ENCODE measurements around the gene VGF. TPM values are rescaled to one million over a fixed set of nuclear protein-coding genes. Genes with fewer than 3 reads are reported as not detected.
"Not testable (repeated sequence)": the region's sequence is repeated elsewhere in the genome, so short reads cannot be mapped to it uniquely, and the experiment has no call there.

The VGF gene
- total RNA-seq, 1 donor from 2014 or later, result 8.7 TPM

DNA sequence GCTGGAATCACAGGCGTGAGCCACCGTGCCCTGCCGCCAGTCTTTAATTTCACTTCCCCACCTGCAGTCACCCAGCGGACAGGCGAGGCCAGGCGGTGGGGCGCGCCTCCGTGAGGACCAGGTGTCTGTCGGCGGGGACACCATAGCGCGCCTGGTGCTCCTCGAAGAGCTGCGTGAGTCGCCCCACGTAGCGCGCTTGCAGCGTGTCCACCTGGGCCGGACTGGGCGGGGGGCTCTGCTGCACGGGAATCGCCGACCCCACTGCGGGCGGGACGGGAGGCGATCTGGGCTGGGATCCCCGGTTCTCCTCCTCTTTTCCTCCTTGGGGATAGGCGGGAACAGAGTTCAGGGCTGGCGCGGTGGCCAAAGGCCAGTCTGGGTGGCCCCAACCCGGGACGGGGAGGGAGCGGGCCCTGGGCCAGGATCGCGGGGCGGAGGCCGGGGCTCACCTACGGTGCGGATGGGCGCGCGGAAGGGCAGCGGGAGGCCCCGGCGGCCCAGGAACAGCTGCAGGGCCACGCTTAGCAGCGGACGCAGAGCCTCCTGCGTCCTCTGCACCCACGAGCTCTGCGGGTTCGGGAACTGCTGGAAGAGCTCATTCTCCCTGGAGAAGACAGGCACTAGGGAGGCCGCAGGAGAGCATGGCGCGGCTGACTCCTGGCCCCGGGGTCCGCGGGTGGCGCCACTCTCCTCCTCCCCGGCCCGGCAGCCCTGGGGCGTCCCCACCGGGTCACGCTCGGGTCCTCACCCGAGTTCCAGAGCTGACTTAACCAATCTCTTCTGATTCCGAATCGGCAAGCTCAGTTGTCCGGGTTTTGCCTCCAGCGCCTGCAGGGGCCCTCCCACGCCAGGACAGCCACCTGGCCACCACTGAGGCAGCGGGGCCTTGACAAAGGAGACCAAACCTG is 36.6 kb upstream of the VGF start:
- H3K4me3 Mint-ChIP-seq, result no peak overlapping the region

DNA sequence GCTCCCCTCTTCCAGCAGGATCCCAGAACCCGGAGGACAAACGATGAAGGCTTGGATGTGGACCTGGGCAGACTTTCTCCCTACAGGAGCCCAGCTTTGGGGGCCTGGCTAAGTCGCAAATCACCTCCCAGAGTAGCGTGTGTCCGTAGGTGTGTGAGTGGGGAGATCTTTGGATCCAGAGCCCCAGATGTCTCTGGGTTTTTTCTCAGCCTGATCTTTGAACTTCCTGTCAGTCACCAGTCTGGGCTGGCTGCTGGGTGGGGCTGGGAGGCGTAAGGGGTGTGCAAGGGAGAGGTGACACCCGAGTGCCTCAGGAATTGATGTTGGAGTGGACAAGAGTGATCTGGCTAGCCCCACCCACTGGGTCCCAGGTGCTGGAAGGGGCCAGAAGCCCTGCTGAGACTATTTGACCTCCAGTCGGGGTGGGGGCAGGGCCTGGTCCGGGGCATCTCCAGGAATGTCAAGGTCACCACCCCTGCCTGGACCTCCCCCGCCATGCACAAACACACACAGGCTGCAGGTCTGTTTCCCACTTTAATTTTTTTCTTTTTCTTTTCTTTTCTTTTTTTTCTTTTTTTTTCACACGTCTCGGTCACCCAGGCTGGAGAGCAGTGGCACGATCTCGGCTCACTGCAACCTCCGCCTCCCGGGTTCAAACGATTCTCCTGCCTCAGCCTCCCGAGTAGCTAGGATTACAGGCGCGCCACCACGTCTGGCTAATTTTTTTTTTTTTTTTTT is 35.7 kb upstream of the VGF start, which contains the start of gene MOGAT3:
MOGAT3 (minus strand) TSS at position 175 of the 738 bp plus-strand sequence. CDS start 182 bp downstream, outside the sequence.
- TF ChIP-seq, protein P1, sequence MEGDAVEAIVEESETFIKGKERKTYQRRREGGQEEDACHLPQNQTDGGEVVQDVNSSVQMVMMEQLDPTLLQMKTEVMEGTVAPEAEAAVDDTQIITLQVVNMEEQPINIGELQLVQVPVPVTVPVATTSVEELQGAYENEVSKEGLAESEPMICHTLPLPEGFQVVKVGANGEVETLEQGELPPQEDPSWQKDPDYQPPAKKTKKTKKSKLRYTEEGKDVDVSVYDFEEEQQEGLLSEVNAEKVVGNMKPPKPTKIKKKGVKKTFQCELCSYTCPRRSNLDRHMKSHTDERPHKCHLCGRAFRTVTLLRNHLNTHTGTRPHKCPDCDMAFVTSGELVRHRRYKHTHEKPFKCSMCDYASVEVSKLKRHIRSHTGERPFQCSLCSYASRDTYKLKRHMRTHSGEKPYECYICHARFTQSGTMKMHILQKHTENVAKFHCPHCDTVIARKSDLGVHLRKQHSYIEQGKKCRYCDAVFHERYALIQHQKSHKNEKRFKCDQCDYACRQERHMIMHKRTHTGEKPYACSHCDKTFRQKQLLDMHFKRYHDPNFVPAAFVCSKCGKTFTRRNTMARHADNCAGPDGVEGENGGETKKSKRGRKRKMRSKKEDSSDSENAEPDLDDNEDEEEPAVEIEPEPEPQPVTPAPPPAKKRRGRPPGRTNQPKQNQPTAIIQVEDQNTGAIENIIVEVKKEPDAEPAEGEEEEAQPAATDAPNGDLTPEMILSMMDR (conservative IDR thresholded peaks at IDR 0.05), result no peak
- H3K9me3 Mint-ChIP-seq, result no peaks in the 10 kb centered on the region
- no peak for DNase-seq (ENCODE audit: low read depth, low spot score)
- no peaks in the 10 kb centered on the region for H3K36me3 Mint-ChIP-seq (ENCODE audit: low read depth)
- no peak within 1 kb of the TSS for H3K27ac Mint-ChIP-seq (ENCODE audit: unreplicated experiment)
- H3K4me1 Mint-ChIP-seq, result peaks cover 8% of the 10 kb centered on the region
- H3K27me3 Mint-ChIP-seq (ENCODE audit: low read depth), result peaks cover 49% of the 10 kb centered on the region
- H3K4me3 Mint-ChIP-seq, result no peak within 1 kb of the TSS

More for the DNA sequence above, 36.6 kb upstream of the VGF start:
- Mint-ChIP-seq H3K27ac (ENCODE audit: unreplicated experiment) (no peak overlapping the region), H3K27me3 (ENCODE audit: low read depth) (peaks cover 49% of the 10 kb centered on the region), H3K4me1 (peaks cover 8% of the 10 kb centered on the region), H3K36me3 (ENCODE audit: low read depth) (no peaks in the 10 kb centered on the region), H3K9me3 (no peaks in the 10 kb centered on the region)
- TF ChIP-seq, protein P1 (conservative IDR thresholded peaks at IDR 0.05), result no peak
- no peak for DNase-seq (ENCODE audit: low read depth, low spot score)

- DNase-seq (ENCODE audit: low read depth, low spot score), result no peak
- Mint-ChIP-seq H3K4me1 (peaks cover 8% of the 10 kb centered on the region), H3K4me3 (no peak overlapping the region), H3K27ac (ENCODE audit: unreplicated experiment) (no peak overlapping the region), H3K9me3 (no peaks in the 10 kb centered on the region), H3K36me3 (ENCODE audit: low read depth) (no peaks in the 10 kb centered on the region), H3K27me3 (ENCODE audit: low read depth) (peaks cover 49% of the 10 kb centered on the region)
- TF ChIP-seq, protein P1 (conservative IDR thresholded peaks at IDR 0.05), result no peak
These were observed 35.1 kb upstream of the VGF start for GRCh38 chr7:101200504-101200861.

DNA sequence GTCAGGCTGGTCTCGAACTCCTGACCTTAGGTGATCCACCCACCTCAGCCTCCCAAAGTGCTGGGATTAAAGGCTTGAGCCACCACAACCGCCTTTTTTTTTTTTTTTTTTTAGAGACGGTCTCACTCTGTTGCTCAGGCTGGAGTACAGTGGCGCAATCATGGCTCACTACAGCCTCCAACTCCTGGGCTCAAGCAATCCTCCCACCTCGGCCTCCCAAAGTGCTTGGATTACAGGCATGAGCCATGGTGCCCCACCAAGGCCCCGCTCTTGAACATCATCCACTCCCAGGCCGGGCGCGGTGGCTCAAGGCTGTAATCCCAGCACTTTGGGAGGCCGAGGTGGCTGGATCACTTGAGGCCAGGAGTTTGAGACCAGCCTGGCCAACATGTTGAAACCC is 34.2 kb upstream of the VGF start:
- Mint-ChIP-seq H3K27me3 (ENCODE audit: low read depth) (peaks cover 48% of the 10 kb centered on the region), H3K4me1 (peaks cover 12% of the 10 kb centered on the region)
- DNase-seq (ENCODE audit: low read depth, low spot score); H3K27ac Mint-ChIP-seq (ENCODE audit: unreplicated experiment); H3K9me3 Mint-ChIP-seq; H3K36me3 Mint-ChIP-seq (ENCODE audit: low read depth); H3K4me3 Mint-ChIP-seq: not testable (repeated sequence)

- H3K9me3 Mint-ChIP-seq, result no peaks in the 10 kb centered on the region
These were observed 33.1 kb upstream of the VGF start for GRCh38 chr7:101198476-101198875.

More at GRCh38 chr7:101198476-101198875, 33.1 kb upstream of the VGF start:
- Mint-ChIP-seq H3K36me3 (ENCODE audit: low read depth) (no peaks in the 10 kb centered on the region), H3K4me1 (peaks cover 12% of the 10 kb centered on the region), H3K27me3 (ENCODE audit: low read depth) (peaks cover 38% of the 10 kb centered on the region), H3K4me3 (no peak overlapping the region), H3K27ac (ENCODE audit: unreplicated experiment) (no peak overlapping the region)
- TF ChIP-seq, protein P1 (conservative IDR thresholded peaks at IDR 0.05), result no peak
- no peak for DNase-seq (ENCODE audit: low read depth, low spot score)

Data from neural crest cell (in vitro differentiated cells).